Activated naive CD4-positive, alpha-beta T cell treated with anti-CD3 and anti-CD28 coated beads, Interleukin-2, amount 50 U/mL, for 72 hours (primary cell): ENCODE results near the gene LTB4R2. TPM values are rescaled to one million over a fixed set of nuclear protein-coding genes. Genes with fewer than 3 reads are reported as not detected.
A peak's percentile ranks its signal among the peaks of the same experiment; 100 is the strongest.
"Not testable (repeated sequence)": the region's sequence is repeated elsewhere in the genome, so short reads cannot be mapped to it uniquely, and the experiment has no call there.

ENCODE experiments used
- ATAC-seq, 2 donors: fragments of 150-1000 bp; cut with Tn5 transposase; 2 replicates each; pipeline ENCODE4 v1.10.0; 2021; ENCODE audit warnings: mild to moderate bottlenecking in 2 of 2, moderate library complexity in 2 of 2
- DNase-seq, 2 donors: peaks; one replicate each; pipeline ENCODE4 v3.0.0; 2021 to 2022; ENCODE audit warnings: low spot score in 2 of 2
- H3K27ac Mint-ChIP-seq, 2 donors: one replicate each; pipeline ENCODE4 v1.8.0; 2022; ENCODE audit warnings: mild to moderate bottlenecking in 2 of 2, mixed read lengths in 2 of 2
- H3K36me3 Mint-ChIP-seq, 2 donors: one replicate each; pipeline ENCODE4 v1.8.0; 2022; ENCODE audit warnings: mixed read lengths in 2 of 2
- H3K9me3 Mint-ChIP-seq, 2 donors: one replicate each; pipeline ENCODE4 v1.8.0; 2022; ENCODE audit warnings: mixed read lengths in 2 of 2
- total RNA-seq, 2 donors: library from RNA; stranded (reverse); gene quantifications; one replicate each; pipeline ENCODE4 v1.2.3, GENCODE V29; 2022

LTB4R2 gene
- total RNA-seq, 2 donors from 2014 or later = 13.7 to 16.2 TPM

- H3K27ac Mint-ChIP-seq = no peak overlapping the region
- H3K9me3 Mint-ChIP-seq = no peaks in the 10 kb centered on the region
- no peak for DNase-seq
- no peak for ATAC-seq
- no peaks in the 10 kb centered on the region for H3K36me3 Mint-ChIP-seq
Observed at GRCh38 chr14:24323341-24323740, 13.4 kb downstream of the LTB4R2 start.

GRCh38 chr14:24324024-24324423, 14.1 kb downstream of the LTB4R2 start:
- Mint-ChIP-seq H3K9me3 (no peaks in the 10 kb centered on the region), H3K27ac (no peak overlapping the region), H3K36me3 (no peaks in the 10 kb centered on the region)
- ATAC-seq = no peak
- DNase-seq = no peak

- DNase-seq = no peak
Observed at GRCh38 chr14:24325041-24325530, 15.1 kb downstream of the LTB4R2 start.

GRCh38 chr14:24325963-24326362, 16.0 kb downstream of the LTB4R2 start:
- ATAC-seq = no peak

More at GRCh38 chr14:24325041-24325530, 15.1 kb downstream of the LTB4R2 start:
- Mint-ChIP-seq H3K9me3 (no peaks in the 10 kb centered on the region), H3K27ac (peak overlapping the region in 1 of 2 donors; percentile 53), H3K36me3 (no peaks in the 10 kb centered on the region)
- ATAC-seq = no peak

GRCh38 chr14:24327303-24327702, 17.4 kb downstream of the LTB4R2 start:
- H3K9me3 Mint-ChIP-seq = no peaks in the 10 kb centered on the region
- H3K27ac Mint-ChIP-seq = peak overlapping the region in 1 of 2 donors; percentile 25
- no peak for DNase-seq
- peaks cover 0 to 2% of the 10 kb centered on the region in 2 donors for H3K36me3 Mint-ChIP-seq
- no peak for ATAC-seq

More at GRCh38 chr14:24325963-24326362, 16.0 kb downstream of the LTB4R2 start:
- Mint-ChIP-seq H3K27ac (no peak overlapping the region), H3K36me3 (no peaks in the 10 kb centered on the region), H3K9me3 (no peaks in the 10 kb centered on the region)
- no peak for DNase-seq

- not testable (repeated sequence) for H3K27ac Mint-ChIP-seq, H3K36me3 Mint-ChIP-seq, DNase-seq, H3K9me3 Mint-ChIP-seq, ATAC-seq
Observed at GRCh38 chr14:24327914-24328313, 18.0 kb downstream of the LTB4R2 start.

- Mint-ChIP-seq H3K27ac (no peak overlapping the region), H3K9me3 (no peaks in the 10 kb centered on the region), H3K36me3 (peaks cover 0 to 5% of the 10 kb centered on the region in 2 donors)
- DNase-seq = no peak
- ATAC-seq = no peak
Observed at GRCh38 chr14:24329073-24329663, 19.2 kb downstream of the LTB4R2 start.

- Mint-ChIP-seq H3K9me3 (no peaks in the 10 kb centered on the region), H3K36me3 (peaks cover 0 to 5% of the 10 kb centered on the region in 2 donors), H3K27ac (no peak overlapping the region)
- no peak for DNase-seq
- ATAC-seq = peak in 1 of 2 donors; percentile 52
Observed at GRCh38 chr14:24329736-24330135, 19.8 kb downstream of the LTB4R2 start.

GRCh38 chr14:24330973-24331674, 21.2 kb downstream of the LTB4R2 start:
- H3K27ac Mint-ChIP-seq = no peak overlapping the region
- DNase-seq (no peak), ATAC-seq (no peak)
- H3K9me3 Mint-ChIP-seq = no peaks in the 10 kb centered on the region
- peaks cover 5% of the 10 kb centered on the region in 2 donors for H3K36me3 Mint-ChIP-seq

GRCh38 chr14:24331731-24332267, 21.9 kb downstream of the LTB4R2 start:
- no peak for DNase-seq
- Mint-ChIP-seq H3K9me3 (no peaks in the 10 kb centered on the region), H3K27ac (peak overlapping the region in 1 of 2 donors; percentile 41), H3K36me3 (peaks cover 5% of the 10 kb centered on the region in 2 donors)
- ATAC-seq = peak in 1 of 2 donors; percentile 8

GRCh38 chr14:24332268-24332993, 22.5 kb downstream of the LTB4R2 start:
- Mint-ChIP-seq H3K9me3 (no peaks in the 10 kb centered on the region), H3K27ac (peak overlapping the region in 1 of 2 donors; percentile 41), H3K36me3 (peaks cover 5% of the 10 kb centered on the region in 2 donors)
- DNase-seq (peak; percentile 72 to 81), ATAC-seq (peak; percentile 78 to 86)

- ATAC-seq (peak in 1 of 2 donors; percentile 25), DNase-seq (no peak)
- H3K9me3 Mint-ChIP-seq = no peaks in the 10 kb centered on the region
- H3K36me3 Mint-ChIP-seq = peaks cover 5% of the 10 kb centered on the region in 2 donors
- no peak within 1 kb of the TSS for H3K27ac Mint-ChIP-seq
Observed at GRCh38 chr14:24334431-24335291, 24.7 kb downstream of the LTB4R2 start, which contains the start of gene ADCY4. Gene ADCY4, minus strand, starts transcription at chr14:24335071. Its CDS starts 419 bp downstream, at chr14:24334652.

- Mint-ChIP-seq H3K27ac (no peak overlapping the region), H3K36me3 (peaks cover 5% of the 10 kb centered on the region in 2 donors), H3K9me3 (no peaks in the 10 kb centered on the region)
- ATAC-seq (no peak), DNase-seq (no peak)
Observed at GRCh38 chr14:24335461-24336171, 25.7 kb downstream of the LTB4R2 start.

GRCh38 chr14:24337144-24337823, 27.3 kb downstream of the LTB4R2 start:
- Mint-ChIP-seq H3K9me3 (no peaks in the 10 kb centered on the region), H3K36me3 (peaks cover 3 to 5% of the 10 kb centered on the region in 2 donors), H3K27ac (no peak overlapping the region)
- DNase-seq (no peak), ATAC-seq (no peak)

- no peak for ATAC-seq
- H3K36me3 Mint-ChIP-seq = peaks cover 0 to 5% of the 10 kb centered on the region in 2 donors
- H3K27ac Mint-ChIP-seq = no peak overlapping the region
- H3K9me3 Mint-ChIP-seq = no peaks in the 10 kb centered on the region
- no peak for DNase-seq
Observed at GRCh38 chr14:24337824-24338175, 27.9 kb downstream of the LTB4R2 start.
